Hepatic stellate cell (primary cell): ENCODE results near the gene QRSL1.
"Not testable (repeated sequence)": the region's sequence is repeated elsewhere in the genome, so short reads cannot be mapped to it uniquely, and the experiment has no call there.

Source experiments
- DNase-seq: peaks from one replicate; pipeline ENCODE4 v3.0.0; 2011; ENCODE audit warnings: low spot score

Gene QRSL1

GRCh38 chr6:106629103-106629858 lies at the start of gene QRSL1, which contains the start of gene RTN4IP1:
Gene QRSL1 (plus strand): TSS chr6:106629578. CDS start chr6:106629682, 104 bp downstream.
Gene RTN4IP1 (minus strand): TSS chr6:106629498. CDS start chr6:106629021, 477 bp downstream.
- DNase-seq = peak; percentile 98

GRCh38 chr6:106581468-106581867 lies 47.9 kb upstream of the QRSL1 start:
- no peak for DNase-seq

- DNase-seq = no peak
Observed at GRCh38 chr6:106586815-106587415, 42.5 kb upstream of the QRSL1 start.

- DNase-seq = not testable (repeated sequence)
Observed at GRCh38 chr6:106588937-106589336, 40.4 kb upstream of the QRSL1 start.

- DNase-seq = peak; percentile 83
Observed at GRCh38 chr6:106591111-106591825, 38.1 kb upstream of the QRSL1 start.

GRCh38 chr6:106599440-106599839 lies 29.9 kb upstream of the QRSL1 start:
- DNase-seq = no peak

- no peak for DNase-seq
Observed at GRCh38 chr6:106600329-106600728, 29.0 kb upstream of the QRSL1 start.

GRCh38 chr6:106608080-106608668 lies 21.2 kb upstream of the QRSL1 start:
- DNase-seq = peak; percentile 23

GRCh38 chr6:106609699-106610098 lies 19.7 kb upstream of the QRSL1 start:
- DNase-seq = no peak

GRCh38 chr6:106611030-106611429 lies 18.3 kb upstream of the QRSL1 start:
- DNase-seq = no peak

- DNase-seq = no peak
Observed at GRCh38 chr6:106612671-106613416, 16.5 kb upstream of the QRSL1 start.

- no peak for DNase-seq
Observed at GRCh38 chr6:106613590-106613989, 15.8 kb upstream of the QRSL1 start.

- DNase-seq = no peak
Observed at GRCh38 chr6:106614166-106614565, 15.2 kb upstream of the QRSL1 start.

GRCh38 chr6:106614592-106615257 lies 14.7 kb upstream of the QRSL1 start:
- DNase-seq = no peak

- DNase-seq = no peak
Observed at GRCh38 chr6:106617302-106617701, 12.1 kb upstream of the QRSL1 start.

- no peak for DNase-seq
Observed at GRCh38 chr6:106617857-106618256, 11.5 kb upstream of the QRSL1 start.

- no peak for DNase-seq
Observed at GRCh38 chr6:106618324-106618723, 11.1 kb upstream of the QRSL1 start.

- DNase-seq = no peak
Observed at GRCh38 chr6:106619223-106619622, 10.2 kb upstream of the QRSL1 start.

- no peak for DNase-seq
Observed at GRCh38 chr6:106620931-106621672, 8.3 kb upstream of the QRSL1 start.

GRCh38 chr6:106622412-106622811 lies 7.0 kb upstream of the QRSL1 start:
- no peak for DNase-seq

- no peak for DNase-seq
Observed at GRCh38 chr6:106623039-106623438, 6.3 kb upstream of the QRSL1 start.
